Colonic mucosa (tissue), 4 donors: ENCODE data around the gene GPR65. TPM values are rescaled to one million over a fixed set of nuclear protein-coding genes. Genes with fewer than 3 reads are reported as not detected.

Experiments used
- DNase-seq: peaks from one replicate; pipeline ENCODE4 v3.0.0-alpha.2; 2020
- H3K27ac ChIP-seq: fragments of 200-600 bp; one replicate; pipeline ENCODE4 v1.8.0; 2021
- H3K27me3 ChIP-seq: fragments of 200-600 bp; one replicate; pipeline ENCODE4 v1.8.0; 2021
- H3K36me3 ChIP-seq: fragments of 200-600 bp; one replicate; pipeline ENCODE4 v1.8.0; 2021
- H3K4me1 ChIP-seq: fragments of 200-600 bp; one replicate; pipeline ENCODE4 v1.8.0; 2021; ENCODE audit warnings: mild to moderate bottlenecking
- H3K4me3 ChIP-seq: fragments of 200-600 bp; one replicate; pipeline ENCODE4 v1.8.0; 2021
- H3K9ac ChIP-seq, 2 donors: one replicate each; pipeline ENCODE4 v1.7.0; 2013; ENCODE audit warnings: control low read depth in 2 of 2, low read depth in 2 of 2, low read length in 2 of 2
- H3K9me3 ChIP-seq: fragments of 200-600 bp; one replicate; pipeline ENCODE4 v1.8.0; 2021
- CTCF ChIP-seq: fragments of 200-600 bp; IDR thresholded peaks from one replicate; pipeline ENCODE4 v1.8.0; 2022; ENCODE audit warnings: antibody characterized with exemption, mild to moderate bottlenecking
- intact Hi-C: fragments of 100-400 bp; cut with DNase I; formaldehyde crosslinking; loops from one replicate; pipeline ENCODE4 v1.14.1; 2022
- total RNA-seq, 2 donors: library from RNA; stranded (reverse); fragmentation: NEBNext Ultra II Directional in 1 of 2; extraction: Animal tissue kit (Norgen Biotek cat#: 25700) in 1 of 2; gene quantifications; one replicate each; pipeline ENCODE4 v1.2.1, GENCODE V29; 2021
- donor health status: healthy.
- donor health status: DM: no; HTN: no; CAD: no.
- donor health status: DM: no; HTN: no; CAD: no.

The GPR65 gene
- total RNA-seq, 2 donors from 2014 or later, result 0.35 to 1.2 TPM

DNA sequence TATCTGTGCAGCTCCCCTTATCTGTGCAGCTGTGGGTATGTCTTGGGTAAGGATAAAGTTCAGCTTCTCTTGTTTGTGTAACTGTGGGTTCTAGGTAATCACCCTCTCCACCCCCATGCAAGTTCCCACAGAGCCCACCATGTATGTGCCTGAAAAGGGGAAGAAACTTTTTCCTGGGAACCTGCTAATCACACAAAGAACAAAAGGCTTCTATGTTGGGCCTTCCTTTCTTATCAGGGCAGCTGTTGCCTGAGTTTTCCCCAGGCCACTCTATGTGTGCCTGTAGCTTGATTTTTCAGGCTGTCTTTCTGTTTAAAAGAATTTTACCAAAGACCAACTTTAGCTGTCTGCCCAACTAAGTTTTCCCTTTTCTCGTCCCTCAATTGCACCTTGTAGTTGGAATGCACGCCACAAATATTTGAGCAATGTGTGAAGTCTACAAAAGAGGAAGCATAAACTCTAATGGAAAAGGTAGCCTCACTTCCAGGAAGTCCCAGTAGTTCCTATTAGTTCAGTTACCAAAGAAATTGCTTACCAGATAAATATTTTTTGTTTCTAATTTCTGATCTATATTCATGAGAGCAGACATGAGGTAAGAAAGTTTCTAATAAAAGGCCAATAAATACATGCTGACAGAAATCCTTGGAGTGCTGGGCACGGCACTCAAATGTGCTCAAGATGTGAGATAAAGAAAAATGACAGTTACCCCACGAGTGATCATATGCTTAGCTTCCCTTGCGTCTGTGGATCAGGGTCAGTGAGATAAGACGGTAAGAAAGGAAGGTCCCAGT, 9.2 kb upstream of the GPR65 start:
- H3K4me3 ChIP-seq, result no peak overlapping the region
- intact Hi-C loops, result no loop called here
- H3K36me3 ChIP-seq, result no peaks in the 10 kb centered on the region
- H3K9me3 ChIP-seq, result no peaks in the 10 kb centered on the region
- H3K9ac ChIP-seq, result no peak overlapping the region
- peak overlapping the region; percentile 22 for H3K27ac ChIP-seq
- no peaks in the 10 kb centered on the region for H3K27me3 ChIP-seq
- DNase-seq, result no peak
- no peaks in the 10 kb centered on the region for H3K4me1 ChIP-seq
- TF ChIP-seq CTCF, result no peak

DNA sequence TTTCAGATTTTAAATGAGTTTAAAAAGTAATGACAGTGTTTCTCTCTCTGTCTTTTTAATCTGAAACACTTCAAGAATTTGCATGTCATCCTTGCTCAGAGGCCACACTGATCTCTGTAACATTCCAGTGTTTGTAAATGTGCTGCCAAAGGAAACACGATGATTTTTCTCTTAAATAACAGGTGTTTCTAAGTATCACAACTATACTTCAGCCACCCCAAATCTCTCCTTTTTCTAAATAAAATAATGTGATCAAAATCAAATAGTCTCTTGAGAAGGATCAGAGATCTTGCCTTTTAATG, 8.7 kb upstream of the GPR65 start:
- no peak for DNase-seq
- H3K9ac ChIP-seq, result no peak overlapping the region
- H3K4me3 ChIP-seq, result no peak overlapping the region
- H3K27me3 ChIP-seq, result no peaks in the 10 kb centered on the region
- intact Hi-C loops, result no loop called here
- no peaks in the 10 kb centered on the region for H3K36me3 ChIP-seq
- no peaks in the 10 kb centered on the region for H3K9me3 ChIP-seq
- H3K4me1 ChIP-seq, result no peaks in the 10 kb centered on the region
- H3K27ac ChIP-seq, result no peak overlapping the region
- TF ChIP-seq CTCF, result no peak

- DNase-seq, result no peak
- intact Hi-C loops, result no loop called here
- Histone ChIP-seq H3K27me3 (no peaks in the 10 kb centered on the region), H3K36me3 (no peaks in the 10 kb centered on the region), H3K27ac (no peak overlapping the region), H3K4me3 (no peak overlapping the region), H3K4me1 (no peaks in the 10 kb centered on the region), H3K9ac (no peak overlapping the region), H3K9me3 (no peaks in the 10 kb centered on the region)
- TF ChIP-seq CTCF, result no peak
Measured at GRCh38 chr14:87998482-87998881, 6.5 kb upstream of the GPR65 start.

GRCh38 chr14:87999277-87999676, 5.7 kb upstream of the GPR65 start:
- no peak overlapping the region for H3K4me3 ChIP-seq

DNA sequence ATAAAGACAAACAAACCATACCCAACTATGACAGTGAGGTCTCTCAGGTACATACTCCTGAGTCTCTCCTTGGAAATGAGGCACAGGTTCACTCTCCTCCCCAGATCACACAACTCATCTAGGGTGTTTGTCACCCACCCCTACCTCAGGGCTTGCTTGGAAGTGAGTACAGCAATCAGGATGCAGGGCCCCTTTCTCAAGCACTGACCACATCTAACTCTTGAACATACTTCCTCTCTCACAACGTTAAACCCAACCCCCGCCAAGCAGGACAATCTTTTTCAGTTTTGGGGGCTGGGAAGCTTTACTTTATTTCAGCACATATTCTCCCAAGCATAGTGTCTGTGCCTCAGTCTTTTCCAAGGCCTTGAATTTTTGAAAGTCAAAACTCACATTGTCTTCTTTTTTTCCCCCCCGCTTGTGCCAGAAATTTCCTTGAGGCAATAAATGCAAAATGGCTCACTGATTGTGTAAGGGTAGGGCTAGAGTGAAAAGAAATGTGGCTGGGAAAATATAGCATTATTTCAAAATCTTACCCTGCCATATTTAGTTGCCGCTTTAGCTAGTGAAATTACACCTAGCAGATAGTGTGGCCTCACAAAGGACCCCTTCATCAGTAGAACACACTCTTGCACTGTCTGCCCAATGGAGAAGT, 2.4 kb upstream of the GPR65 start:
- H3K27ac ChIP-seq, result no peak overlapping the region
- DNase-seq, result no peak

More at GRCh38 chr14:87999277-87999676, 5.7 kb upstream of the GPR65 start:
- intact Hi-C loops, result no loop called here
- Histone ChIP-seq H3K27me3 (no peaks in the 10 kb centered on the region), H3K27ac (no peak overlapping the region), H3K4me1 (no peaks in the 10 kb centered on the region), H3K9me3 (no peaks in the 10 kb centered on the region), H3K36me3 (no peaks in the 10 kb centered on the region), H3K9ac (no peak overlapping the region)
- DNase-seq, result no peak
- TF ChIP-seq CTCF, result no peak

More for the DNA sequence above, 2.4 kb upstream of the GPR65 start:
- TF ChIP-seq CTCF, result no peak
- Histone ChIP-seq H3K4me1 (no peaks in the 10 kb centered on the region), H3K4me3 (no peak overlapping the region), H3K36me3 (no peaks in the 10 kb centered on the region), H3K9me3 (no peaks in the 10 kb centered on the region), H3K9ac (no peak overlapping the region), H3K27me3 (no peaks in the 10 kb centered on the region)
- intact Hi-C loops, result no loop called here
